Measurements from ENCODE around the gene BCKDHB. TPM values are rescaled to one million over a fixed set of nuclear protein-coding genes. Genes with fewer than 3 reads are reported as not detected.
A peak's percentile ranks its signal among the peaks of the same experiment; 100 is the strongest.

The BCKDHB gene
- total RNA-seq, 1 donor from 2014 or later: 17.6 TPM

GRCh38 chr6:80154160-80154559, 47.7 kb downstream of the BCKDHB start:
- Histone ChIP-seq H3K4me1 (no peaks in the 10 kb centered on the region), H3K27me3 (no peaks in the 10 kb centered on the region), H3K36me3 (no peaks in the 10 kb centered on the region), H3K27ac (no peak overlapping the region), H3K9me3 (no peaks in the 10 kb centered on the region), H3K4me3 (no peak overlapping the region)
- TF ChIP-seq CTCF (IDR thresholded peaks at IDR 0.05): no peak
- intact Hi-C loops (cut with DNase I): no loop called here
- DNase-seq: no peak
- ATAC-seq: no peak

GRCh38 chr6:80156221-80156620, 49.8 kb downstream of the BCKDHB start:
- Histone ChIP-seq H3K9me3 (no peaks in the 10 kb centered on the region), H3K27ac (no peak overlapping the region), H3K27me3 (no peaks in the 10 kb centered on the region), H3K36me3 (no peaks in the 10 kb centered on the region), H3K4me1 (no peaks in the 10 kb centered on the region), H3K4me3 (no peak overlapping the region)
- intact Hi-C loops (cut with DNase I): no loop called here
- TF ChIP-seq CTCF (IDR thresholded peaks at IDR 0.05): no peak
- ATAC-seq (no peak), DNase-seq (no peak)

- no peak overlapping the region for H3K27ac ChIP-seq
- no peaks in the 10 kb centered on the region for H3K27me3 ChIP-seq
- no peak overlapping the region for H3K4me3 ChIP-seq
- no peak for DNase-seq
- H3K36me3 ChIP-seq: no peaks in the 10 kb centered on the region
- intact Hi-C loops (cut with DNase I): no loop called here
- H3K9me3 ChIP-seq: no peaks in the 10 kb centered on the region
- TF ChIP-seq CTCF (IDR thresholded peaks at IDR 0.05): no peak
- no peaks in the 10 kb centered on the region for H3K4me1 ChIP-seq
- no peak for ATAC-seq
Observed at GRCh38 chr6:80158478-80158989, 52.1 kb downstream of the BCKDHB start.

GRCh38 chr6:80161434-80161833, 55.0 kb downstream of the BCKDHB start:
- Histone ChIP-seq H3K27ac (no peak overlapping the region), H3K4me3 (no peak overlapping the region), H3K4me1 (no peaks in the 10 kb centered on the region), H3K27me3 (no peaks in the 10 kb centered on the region), H3K9me3 (no peaks in the 10 kb centered on the region), H3K36me3 (no peaks in the 10 kb centered on the region)
- intact Hi-C loops (cut with DNase I): no loop called here
- no peak for TF ChIP-seq CTCF (IDR thresholded peaks at IDR 0.05)
- no peak for ATAC-seq
- DNase-seq: no peak

GRCh38 chr6:80163754-80164187, 57.3 kb downstream of the BCKDHB start:
- H3K4me1 ChIP-seq: no peaks in the 10 kb centered on the region
- H3K9me3 ChIP-seq: no peaks in the 10 kb centered on the region
- H3K4me3 ChIP-seq: no peak overlapping the region
- H3K27ac ChIP-seq: no peak overlapping the region
- no peak for TF ChIP-seq CTCF (IDR thresholded peaks at IDR 0.05)
- H3K36me3 ChIP-seq: no peaks in the 10 kb centered on the region
- DNase-seq: no peak
- no peaks in the 10 kb centered on the region for H3K27me3 ChIP-seq
- ATAC-seq: peak; percentile 55
- intact Hi-C loops (cut with DNase I): no loop called here

- no peak for TF ChIP-seq CTCF (IDR thresholded peaks at IDR 0.05)
- no peak overlapping the region for H3K27ac ChIP-seq
- no peaks in the 10 kb centered on the region for H3K36me3 ChIP-seq
- no peaks in the 10 kb centered on the region for H3K27me3 ChIP-seq
- no peak overlapping the region for H3K4me3 ChIP-seq
- intact Hi-C loops (cut with DNase I): no loop called here
- no peaks in the 10 kb centered on the region for H3K9me3 ChIP-seq
- no peak for ATAC-seq
- DNase-seq: no peak
- H3K4me1 ChIP-seq: no peaks in the 10 kb centered on the region
Observed at GRCh38 chr6:80165143-80165542, 58.7 kb downstream of the BCKDHB start.

Measured in upper lobe of right lung (tissue), 1 donor.